GOT3 (cell line): Measurements from ENCODE around the gene SNAP91.
"Not testable (repeated sequence)": the region's sequence is repeated elsewhere in the genome, so short reads cannot be mapped to it uniquely, and the experiment has no call there.

Experiments
- DNase-seq: peaks from one replicate; lab custom pipeline; 2025; ENCODE audit warnings: mixed read lengths; lab: John Stamatoyannopoulos, UW

The SNAP91 gene

GRCh38 chr6:83708970-83709747 is at the start of gene SNAP91:
Gene SNAP91, minus strand, starts transcription at chr6:83709101. Its CDS starts 1,174 bp downstream, at chr6:83707927.
- no peak for DNase-seq

- DNase-seq: no peak
Measured at GRCh38 chr6:83758533-83758932, 49.6 kb upstream of the SNAP91 start.

GRCh38 chr6:83757021-83757420 is 48.1 kb upstream of the SNAP91 start:
- no peak for DNase-seq

- no peak for DNase-seq
Measured at GRCh38 chr6:83756565-83756964, 47.7 kb upstream of the SNAP91 start.

- DNase-seq: not testable (repeated sequence)
Measured at GRCh38 chr6:83752375-83752774, 43.5 kb upstream of the SNAP91 start.

- DNase-seq: no peak
Measured at GRCh38 chr6:83741089-83741488, 32.2 kb upstream of the SNAP91 start.

GRCh38 chr6:83735461-83735860 is 26.6 kb upstream of the SNAP91 start:
- no peak for DNase-seq

- no peak for DNase-seq
Measured at GRCh38 chr6:83729871-83730270, 21.0 kb upstream of the SNAP91 start.

GRCh38 chr6:83722876-83723275 is 14.0 kb upstream of the SNAP91 start:
- DNase-seq: no peak

- no peak for DNase-seq
Measured at GRCh38 chr6:83717809-83718208, 8.9 kb upstream of the SNAP91 start.

- no peak for DNase-seq
Measured at GRCh38 chr6:83711958-83712357, 3.1 kb upstream of the SNAP91 start.

GRCh38 chr6:83709748-83710050 is 798 bp upstream of the SNAP91 start:
- no peak for DNase-seq

- no peak for DNase-seq
Measured at GRCh38 chr6:83708546-83708969, 343 bp downstream of the SNAP91 start.

GRCh38 chr6:83707829-83708545 is 914 bp downstream of the SNAP91 start:
- no peak for DNase-seq

- DNase-seq: no peak
Measured at GRCh38 chr6:83702749-83703148, 6.2 kb downstream of the SNAP91 start.

GRCh38 chr6:83702077-83702476 is 6.8 kb downstream of the SNAP91 start:
- no peak for DNase-seq

GRCh38 chr6:83696674-83697073 is 12.2 kb downstream of the SNAP91 start:
- no peak for DNase-seq

- no peak for DNase-seq
Measured at GRCh38 chr6:83685481-83685880, 23.4 kb downstream of the SNAP91 start.

GRCh38 chr6:83677791-83678190 is 31.1 kb downstream of the SNAP91 start:
- no peak for DNase-seq

GRCh38 chr6:83637953-83638352 is 70.9 kb downstream of the SNAP91 start:
- DNase-seq: no peak

GRCh38 chr6:83636800-83637199 is 72.1 kb downstream of the SNAP91 start:
- DNase-seq: no peak

- no peak for DNase-seq
Measured at GRCh38 chr6:83633609-83634008, 75.3 kb downstream of the SNAP91 start.

- no peak for DNase-seq
Measured at GRCh38 chr6:83633149-83633548, 75.8 kb downstream of the SNAP91 start.

- DNase-seq: not testable (repeated sequence)
Measured at GRCh38 chr6:83629908-83630307, 79.0 kb downstream of the SNAP91 start.
